ENCODE data around the gene GABBR2. TPM values are rescaled to one million over a fixed set of nuclear protein-coding genes. Genes with fewer than 3 reads are reported as not detected.

GABBR2 gene
- total and polyA plus RNA-seq, 2 of the 8 experiments (the other 6 are each of a cell fraction or from before 2014, with no cell fraction given), result 0.50 to 1.2 TPM

DNA sequence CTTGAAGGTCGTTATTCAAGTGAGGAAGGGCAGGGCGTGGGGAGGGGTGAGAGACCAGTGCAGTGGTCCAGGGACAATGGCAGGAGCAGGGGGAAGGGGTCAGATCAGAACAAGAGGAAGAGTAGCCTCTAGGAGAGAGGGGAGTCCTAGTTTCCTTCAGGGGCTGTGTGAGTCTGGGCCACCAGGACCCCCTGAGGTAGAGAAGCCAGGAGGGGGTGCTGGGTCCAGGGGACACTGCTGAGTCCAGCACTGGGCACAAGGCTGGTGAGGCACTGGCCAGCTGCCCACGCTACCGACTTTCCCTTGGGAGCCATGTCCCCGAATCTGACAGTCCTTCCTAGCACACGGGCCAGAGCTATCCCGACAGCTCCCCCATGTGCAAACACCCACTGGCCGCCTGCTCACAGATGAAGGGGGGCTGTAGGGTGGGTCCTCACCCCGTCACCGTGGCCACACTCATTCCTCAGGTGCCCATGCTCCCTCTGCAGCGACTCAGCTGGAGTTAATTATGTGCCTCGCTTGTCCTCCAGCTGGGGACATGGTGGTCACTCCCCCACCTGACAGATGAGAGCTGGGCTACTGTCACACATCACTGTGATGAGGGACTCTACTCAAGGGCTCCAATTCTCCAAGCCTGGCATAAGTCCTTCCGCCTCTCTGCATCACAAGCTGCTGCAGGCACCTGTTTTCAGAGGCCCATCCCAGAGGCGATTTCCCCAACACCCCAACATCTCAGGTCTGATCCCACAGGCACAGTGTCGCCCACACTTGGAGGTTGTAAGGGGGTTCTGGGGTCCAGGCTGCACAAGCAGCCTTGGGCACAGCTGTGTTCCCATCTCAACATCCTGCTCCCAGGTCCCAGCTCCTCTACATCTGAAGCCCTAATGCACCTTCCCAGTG lies 115.1 kb downstream of the GABBR2 start:
- H4K8ac ChIP-seq (ENCODE audit: extremely low read depth, insufficient read depth, low read length), result no peak overlapping the region
- H3K23ac ChIP-seq (ENCODE audit: insufficient read length), result no peak overlapping the region
- H3K36me3 ChIP-seq (ENCODE audit: control insufficient read depth in 2 of 4, insufficient read depth in 4 of 4, low read length in 3 of 4), result no peaks in the 10 kb centered on the region
- no peaks in the 10 kb centered on the region for H3K23me2 ChIP-seq (ENCODE audit: low read depth, low read length)
- DNase-seq (ENCODE audit: low read depth in 1 of 2, low spot score in 2 of 2) (no peak), FAIRE-seq (no peak)
- no peak overlapping the region for H3K27ac ChIP-seq (ENCODE audit: low read depth, low read length)
- H3K4ac ChIP-seq (replicated peaks; ENCODE audit: insufficient read length, low read depth, low read length), result no peak overlapping the region
- no peak overlapping the region for H3K4me2 ChIP-seq (ENCODE audit: insufficient read depth in 1 of 2, low read depth in 2 of 2, low read length in 2 of 2)
- H3K4me1 ChIP-seq (replicated peaks in 1 of 4; ENCODE audit: control insufficient read depth in 3 of 4, insufficient read depth in 4 of 4, low read length in 3 of 4), result peaks cover 0 to 3% (median 0%) of the 10 kb centered on the region in 4 experiments; a peak in 2 of 7 replicates
- no peak overlapping the region for H3K4me3 ChIP-seq (ENCODE audit: extremely low read depth in 1 of 4, insufficient read depth in 2 of 4, low read depth in 3 of 4, low read length in 4 of 4)
- no peak overlapping the region for H3K18ac ChIP-seq (ENCODE audit: extremely low read depth, low read length)
- H2BK5ac ChIP-seq (ENCODE audit: low read depth, low read length), result no peak overlapping the region
- no peaks in the 10 kb centered on the region for H3K79me1 ChIP-seq (ENCODE audit: low read depth, low read length)
- H2BK12ac ChIP-seq (ENCODE audit: low read depth, low read length), result no peak overlapping the region
- H4K5ac ChIP-seq (ENCODE audit: insufficient read length, low read depth, low read length), result no peak overlapping the region
- H3K9ac ChIP-seq (replicated peaks in 1 of 4; ENCODE audit: extremely low read depth in 1 of 4, low read depth in 3 of 4, low read length in 3 of 4), result no peak overlapping the region
- ChIA-PET CTCF (ENCODE audit: partially characterized antibody) (interaction anchor here (0.6 to 1.8 kb wide), 5 partner anchors 9 to 279 kb away, joined by 3 to 4 read pairs (median 3); no protein-coding TSS in a partner anchor), POLR2A (ENCODE audit: partially characterized antibody) (no interaction called here)
- H2BK120ac ChIP-seq (replicated peaks; ENCODE audit: low read depth, low read length), result no peak overlapping the region
- no peak overlapping the region for H2BK15ac ChIP-seq (ENCODE audit: low read length)
- H2AFZ ChIP-seq (ENCODE audit: low read length), result no peak overlapping the region
- no peaks in the 10 kb centered on the region; a peak in 2 of 7 replicates for H3K27me3 ChIP-seq (replicated peaks in 1 of 4; ENCODE audit: control insufficient read depth in 3 of 4, extremely low read depth in 1 of 4, insufficient read depth in 3 of 4, low read length in 3 of 4)
- no peak overlapping the region for H3K14ac ChIP-seq (ENCODE audit: insufficient read length)
- no peak overlapping the region for H4K91ac ChIP-seq (replicated peaks; ENCODE audit: insufficient read length, low read length)
- no peak overlapping the region for H3K56ac ChIP-seq (replicated peaks; ENCODE audit: insufficient read length, low read depth, low read length)
- no peak overlapping the region for H2BK20ac ChIP-seq (ENCODE audit: low read length)
- no peaks in the 10 kb centered on the region for H3K79me2 ChIP-seq (ENCODE audit: control insufficient read depth in 1 of 2, insufficient read depth in 2 of 2, low read length in 2 of 2)
- no peaks in the 10 kb centered on the region for H4K20me1 ChIP-seq (replicated peaks in 1 of 2; ENCODE audit: control insufficient read depth in 1 of 2, insufficient read depth in 2 of 2, low read length in 2 of 2)
- no peak for TF ChIP-seq NANOG (IDR thresholded peaks at IDR 0.05; ENCODE audit: insufficient read depth, low read depth, low read length, poor library complexity, severe bottlenecking)
- TF ChIP-seq, protein P1, sequence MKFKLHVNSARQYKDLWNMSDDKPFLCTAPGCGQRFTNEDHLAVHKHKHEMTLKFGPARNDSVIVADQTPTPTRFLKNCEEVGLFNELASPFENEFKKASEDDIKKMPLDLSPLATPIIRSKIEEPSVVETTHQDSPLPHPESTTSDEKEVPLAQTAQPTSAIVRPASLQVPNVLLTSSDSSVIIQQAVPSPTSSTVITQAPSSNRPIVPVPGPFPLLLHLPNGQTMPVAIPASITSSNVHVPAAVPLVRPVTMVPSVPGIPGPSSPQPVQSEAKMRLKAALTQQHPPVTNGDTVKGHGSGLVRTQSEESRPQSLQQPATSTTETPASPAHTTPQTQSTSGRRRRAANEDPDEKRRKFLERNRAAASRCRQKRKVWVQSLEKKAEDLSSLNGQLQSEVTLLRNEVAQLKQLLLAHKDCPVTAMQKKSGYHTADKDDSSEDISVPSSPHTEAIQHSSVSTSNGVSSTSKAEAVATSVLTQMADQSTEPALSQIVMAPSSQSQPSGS (IDR thresholded peaks at IDR 0.05; ENCODE audit: low read length), result no peak
- no peak for TF ChIP-seq TEAD4 (IDR thresholded peaks at IDR 0.05; ENCODE audit: low read depth, low read length)
- TF ChIP-seq BRCA1 (IDR thresholded peaks at IDR 0.05; ENCODE audit: low read depth, low read length), result no peak
- TF ChIP-seq TAF7 (optimal IDR thresholded peaks at IDR 0.05; ENCODE audit: borderline replicate concordance, low read depth, low read length), result no peak
- no peak for TF ChIP-seq RFX5 (IDR thresholded peaks at IDR 0.05; ENCODE audit: borderline replicate concordance, low read depth, low read length)
- TF ChIP-seq RBBP5 (IDR thresholded peaks at IDR 0.05; ENCODE audit: borderline replicate concordance, low read depth, low read length), result no peak
- TF ChIP-seq GABPA (IDR thresholded peaks at IDR 0.05; ENCODE audit: borderline replicate concordance, insufficient read depth, low read length), result no peak
- no peak for TF ChIP-seq EZH2 (IDR thresholded peaks at IDR 0.05; ENCODE audit: low read depth, low read length, severe bottlenecking)
- no peaks in the 10 kb centered on the region for H3K9me3 ChIP-seq (ENCODE audit: insufficient read depth in 2 of 2, low read depth in 1 of 2, low read length in 1 of 2)
- H2AK5ac ChIP-seq (ENCODE audit: low read depth, low read length), result no peak overlapping the region
- 83% methylated on average over 15 of the region's 15 CpGs; no CpG with 5 or more reads in 1 of the 2 experiments for WGBS, 2 experiments (ENCODE audit: extremely low coverage in 1 of 2, insufficient coverage in 1 of 2, insufficient read length in 1 of 2, insufficient replicate concordance in 2 of 2, low coverage in 1 of 2, low lambda C conversion rate in 2 of 2, missing lambda C conversion rate in 1 of 2)

All from H1 (cell line).